Esophagus muscularis mucosa (tissue), 4 donors: Measurements from ENCODE around the gene CAPN7. TPM values are rescaled to one million over a fixed set of nuclear protein-coding genes. Genes with fewer than 3 reads are reported as not detected.

Experiments used
- DNase-seq: peaks from one replicate; pipeline ENCODE4 v3.0.0-alpha.2; 2017; ENCODE audit errors: extremely low spot score
- H3K27ac ChIP-seq, 4 donors: fragments of 200-600 bp; sonication (generic); replicated peaks in 1 of 4; 1 replicate in 3 of 4; 2 replicates in 1 of 4; pipeline ENCODE4 v1.5.1; 2016 to 2019; ENCODE audit warnings: mild to moderate bottlenecking in 1 of 4
- H3K27me3 ChIP-seq, 4 donors: fragments of 200-600 bp; sonication (generic); one replicate each; pipeline versions ENCODE4 v1.5.1 to v1.6.0; 2016 to 2019
- H3K36me3 ChIP-seq, 4 donors: fragments of 200-600 bp; sonication (generic); one replicate each; pipeline ENCODE4 v1.5.1; 2016 to 2019
- H3K4me1 ChIP-seq, 4 donors: fragments of 200-600 bp; sonication (generic); one replicate each; pipeline ENCODE4 v1.5.1; 2016 to 2019
- H3K4me3 ChIP-seq, 4 donors: fragments of 200-600 bp; sonication (generic); 1 replicate in 2 of 4; 2 replicates in 2 of 4; pipeline ENCODE4 v1.5.1; 2016 to 2019; ENCODE audit warnings: mild to moderate bottlenecking in 4 of 4, moderate library complexity in 1 of 4
- H3K9me3 ChIP-seq, 4 donors: fragments of 200-600 bp; sonication (generic); 1 replicate in 3 of 4; 2 replicates in 1 of 4; pipeline ENCODE4 v1.5.1; 2016 to 2019
- EP300 ChIP-seq: sonication (generic); formaldehyde crosslinking; IDR thresholded peaks from one replicate; pipeline ENCODE4 v1.6.1; 2017; ENCODE audit warnings: antibody characterized with exemption
- POLR2A ChIP-seq: fragments of 450-650 bp; IDR thresholded peaks from one replicate; pipeline ENCODE4 v1.6.1; 2017; ENCODE audit warnings: antibody characterized with exemption, moderate library complexity, mild to moderate bottlenecking, low read depth
- POLR2AphosphoS5 ChIP-seq, 2 donors: sonication (generic); formaldehyde crosslinking; IDR thresholded peaks; one replicate each; pipeline ENCODE4 v1.6.1; 2017; ENCODE audit warnings: antibody characterized with exemption in 2 of 2
- WGBS: methylation state at CpG from one replicate; pipeline ENCODE4 v1.1.5; 2018; 5-methylcytosine and 5-hydroxymethylcytosine counted together
- intact Hi-C: fragments of 100-400 bp; cut with DNase I; formaldehyde crosslinking; loops from one replicate; pipeline ENCODE4 v1.15.1; 2023
- total RNA-seq, 4 donors: library from RNA; depleted of rRNA; stranded (reverse); fragments of >200 nt; gene quantifications; one replicate each; pipeline versions ENCODE4 v1.1.0 to v1.2.1, GENCODE V29; 2016
- TF ChIP-seq, protein P1 (sequence below), 3 experiments: fragments of 200-600 bp in 2 of 3; fragments of 450-650 bp in 1 of 3; sonication (generic) in 2 of 3; IDR thresholded peaks; one replicate each; pipeline ENCODE4 v1.5.1; 2017 to 2019; ENCODE audit warnings: antibody characterized with exemption in 3 of 3, mild to moderate bottlenecking in 2 of 3, moderate library complexity in 1 of 3

Gene CAPN7
- total RNA-seq, 4 donors from 2014 or later = 33.0 to 52.0 (median 43.3) TPM

DNA sequence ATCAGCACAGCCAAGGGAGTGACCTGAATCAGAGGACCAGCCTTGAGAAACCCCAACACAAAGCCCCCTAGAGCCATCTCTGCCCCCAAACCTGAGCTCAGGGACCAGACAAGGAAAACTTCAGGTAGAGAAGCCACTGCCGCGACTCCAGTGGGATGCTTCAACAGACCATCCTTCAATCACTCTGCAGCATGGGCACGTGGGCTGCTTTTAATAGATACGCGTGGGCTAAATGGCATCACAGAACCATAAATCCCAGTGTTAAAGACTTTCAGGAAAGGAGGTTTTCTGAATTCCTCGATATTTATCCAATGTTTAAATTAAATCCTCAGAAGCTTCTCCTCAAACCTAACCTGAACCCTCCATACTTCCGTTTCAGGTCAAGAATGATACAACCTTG, 95.7 kb downstream of the CAPN7 start:
- Histone ChIP-seq H3K27me3 (no peaks in the 10 kb centered on the region), H3K27ac (no peak overlapping the region), H3K36me3 (peaks cover 0 to 19% (median 9%) of the 10 kb centered on the region in 4 donors), H3K9me3 (no peaks in the 10 kb centered on the region), H3K4me3 (no peak overlapping the region), H3K4me1 (peaks cover 0 to 26% (median 14%) of the 10 kb centered on the region in 4 donors)
- intact Hi-C loops = no loop called here
- 99% methylated on average over 7 of the region's 7 CpGs for whole genome bisulfite sequencing
- DNase-seq = no peak
- TF ChIP-seq EP300 (no peak), POLR2A (no peak), POLR2AphosphoS5 (IDR thresholded peaks at IDR 0.05) (no peak)
- TF ChIP-seq, protein P1, sequence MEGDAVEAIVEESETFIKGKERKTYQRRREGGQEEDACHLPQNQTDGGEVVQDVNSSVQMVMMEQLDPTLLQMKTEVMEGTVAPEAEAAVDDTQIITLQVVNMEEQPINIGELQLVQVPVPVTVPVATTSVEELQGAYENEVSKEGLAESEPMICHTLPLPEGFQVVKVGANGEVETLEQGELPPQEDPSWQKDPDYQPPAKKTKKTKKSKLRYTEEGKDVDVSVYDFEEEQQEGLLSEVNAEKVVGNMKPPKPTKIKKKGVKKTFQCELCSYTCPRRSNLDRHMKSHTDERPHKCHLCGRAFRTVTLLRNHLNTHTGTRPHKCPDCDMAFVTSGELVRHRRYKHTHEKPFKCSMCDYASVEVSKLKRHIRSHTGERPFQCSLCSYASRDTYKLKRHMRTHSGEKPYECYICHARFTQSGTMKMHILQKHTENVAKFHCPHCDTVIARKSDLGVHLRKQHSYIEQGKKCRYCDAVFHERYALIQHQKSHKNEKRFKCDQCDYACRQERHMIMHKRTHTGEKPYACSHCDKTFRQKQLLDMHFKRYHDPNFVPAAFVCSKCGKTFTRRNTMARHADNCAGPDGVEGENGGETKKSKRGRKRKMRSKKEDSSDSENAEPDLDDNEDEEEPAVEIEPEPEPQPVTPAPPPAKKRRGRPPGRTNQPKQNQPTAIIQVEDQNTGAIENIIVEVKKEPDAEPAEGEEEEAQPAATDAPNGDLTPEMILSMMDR (IDR thresholded peaks at IDR 0.05) = no peak

Other genes with a start within 250 kb of the CAPN7 start
- 10 to 100 TPM; 17.6 to 32.3 (median 23.6) TPM for gene MRPS25, start 140.9 kb upstream of the CAPN7 start, total RNA-seq
- 10 to 100 TPM; 31.6 to 45.7 (median 39.0) TPM for gene RBSN, start 107.1 kb upstream of the CAPN7 start, total RNA-seq
- 10 to 100 TPM; 26.2 to 56.5 (median 38.2) TPM for gene SH3BP5, start 126.3 kb downstream of the CAPN7 start, total RNA-seq
- 10 to 100 TPM; 10.9 to 18.7 (median 11.8) TPM for gene METTL6, start 221.3 kb downstream of the CAPN7 start, total RNA-seq
- 10 to 100 TPM; 12.0 to 21.7 (median 15.4) TPM for gene EAF1, start 221.4 kb downstream of the CAPN7 start, total RNA-seq